Transverse colon (tissue), 4 donors: ENCODE results near the gene PPL. TPM values are rescaled to one million over a fixed set of nuclear protein-coding genes. Genes with fewer than 3 reads are reported as not detected.
A peak's percentile ranks its signal among the peaks of the same experiment; 100 is the strongest.

Experiments
- DNase-seq: peaks from one replicate; pipeline ENCODE4 v3.0.0-alpha.2; 2019
- H3K27ac ChIP-seq, 4 donors: fragments of 200-600 bp; sonication (generic); 2 replicates each; pipeline ENCODE4 v1.5.1; 2016 to 2018; ENCODE audit warnings: inconsistent platforms in 4 of 4
- H3K27me3 ChIP-seq: fragments of 200-600 bp; sonication (generic); 2 replicates; pipeline ENCODE4 v1.5.1; 2017; ENCODE audit warnings: inconsistent platforms
- H3K36me3 ChIP-seq, 4 donors: fragments of 200-600 bp; sonication (generic); 2 replicates each; pipeline ENCODE4 v1.5.1; 2017 to 2019; ENCODE audit warnings: inconsistent platforms in 4 of 4
- H3K4me1 ChIP-seq, 4 donors: fragments of 200-600 bp; sonication (generic); 2 replicates each; pipeline ENCODE4 v1.5.1; 2017 to 2020; ENCODE audit warnings: inconsistent platforms in 4 of 4
- H3K4me3 ChIP-seq, 4 donors: fragments of 200-600 bp; sonication (generic); 1 replicate in 1 of 4; 2 replicates in 3 of 4; pipeline versions ENCODE4 v1.5.1 to v1.6.1; 2017 to 2019; ENCODE audit warnings: inconsistent platforms in 4 of 4
- H3K9me3 ChIP-seq, 2 donors: fragments of 200-600 bp; sonication (generic); 2 replicates each; pipeline ENCODE4 v1.5.1; 2017 to 2019; ENCODE audit warnings: inconsistent platforms in 2 of 2
- CTCF ChIP-seq, 5 experiments: fragments of 200-600 bp in 3 of 5; fragments of 450-650 bp in 2 of 5; sonication (generic) in 3 of 5; IDR thresholded peaks; 1 replicate in 2 of 5; 2 replicates in 3 of 5; pipeline ENCODE4 v1.5.1; 2016 to 2017; ENCODE audit warnings: antibody characterized with exemption in 5 of 5, inconsistent platforms in 3 of 5, mild to moderate bottlenecking in 2 of 5, moderate library complexity in 1 of 5
- EP300 ChIP-seq: sonication (generic); formaldehyde crosslinking; IDR thresholded peaks from one replicate; pipeline ENCODE4 v1.6.1; 2017; ENCODE audit warnings: antibody characterized with exemption, low read depth
- POLR2A ChIP-seq: fragments of 450-650 bp; IDR thresholded peaks from one replicate; pipeline ENCODE4 v1.6.1; 2016; ENCODE audit warnings: antibody characterized with exemption, mild to moderate bottlenecking, moderate library complexity
- POLR2AphosphoS5 ChIP-seq, 3 donors: sonication (generic); formaldehyde crosslinking; IDR thresholded peaks; one replicate each; pipeline ENCODE4 v1.6.1; 2016; ENCODE audit warnings: antibody characterized with exemption in 3 of 3
- WGBS, 2 donors: methylation state at CpG; one replicate each; pipeline ENCODE4 v1.1.5; 2018; ENCODE audit warnings: low coverage in 1 of 2; 5-methylcytosine and 5-hydroxymethylcytosine counted together
- in situ Hi-C, 4 donors: fragments of 200-750 bp; cut with MboI; loops; one replicate each; pipeline versions ENCODE4 v1.15.0 to v1.15.1; 2017; ENCODE audit warnings: low sequenced_read_pairs in 3 of 4, low pct_ligation_motif_present in 1 of 4, low pct_unique_long_range_greater_than_20kb in 1 of 4
- intact Hi-C: fragments of 100-400 bp; cut with DNase I; formaldehyde crosslinking; loops from one replicate; pipeline ENCODE4 v1.15.1; 2023; ENCODE audit warnings: low total_unique reads
- total RNA-seq, 4 donors: library from RNA; depleted of rRNA; stranded (reverse); fragments of >200 nt; gene quantifications; one replicate each; pipeline ENCODE4 v1.1.0, GENCODE V29; 2016

PPL gene
- total RNA-seq, 4 donors from 2014 or later: 13.5 to 28.8 (median 22.8) TPM

- intact Hi-C loops: no loop called here
- no peak for TF ChIP-seq EP300
- TF ChIP-seq POLR2A: no peak
- TF ChIP-seq CTCF (IDR thresholded peaks at IDR 0.05): no peak
- TF ChIP-seq POLR2AphosphoS5 (IDR thresholded peaks at IDR 0.05): no peak
- Histone ChIP-seq H3K4me3 (no peak overlapping the region), H3K4me1 (peaks cover 0 to 20% (median 11%) of the 10 kb centered on the region in 4 donors), H3K27ac (no peak overlapping the region), H3K27me3 (no peaks in the 10 kb centered on the region), H3K36me3 (peaks cover 0 to 38% (median 17%) of the 10 kb centered on the region in 4 donors), H3K9me3 (no peaks in the 10 kb centered on the region)
- no peak for DNase-seq
- WGBS, 2 donors: 85 to 90% methylated on average over 3 to 13 of the region's 13 CpGs
- in situ Hi-C loops: no loop called here
Observed at GRCh38 chr16:4837733-4838501, 99.0 kb downstream of the PPL start.

GRCh38 chr16:4836727-4837126, 100.2 kb downstream of the PPL start:
- Histone ChIP-seq H3K9me3 (no peaks in the 10 kb centered on the region), H3K4me1 (peaks cover 4 to 32% (median 16%) of the 10 kb centered on the region in 4 donors), H3K4me3 (no peak overlapping the region), H3K27me3 (no peaks in the 10 kb centered on the region), H3K36me3 (peaks cover 0 to 34% (median 18%) of the 10 kb centered on the region in 4 donors), H3K27ac (no peak overlapping the region)
- TF ChIP-seq POLR2AphosphoS5 (IDR thresholded peaks at IDR 0.05): no peak
- TF ChIP-seq POLR2A: no peak
- TF ChIP-seq CTCF (IDR thresholded peaks at IDR 0.05): no peak
- TF ChIP-seq EP300: no peak
- intact Hi-C loops: no loop called here
- in situ Hi-C loops: no loop called here
- DNase-seq: no peak
- WGBS, 2 donors: 86 to 100% methylated on average over 1 to 2 of the region's 2 CpGs

GRCh38 chr16:4833584-4833983, 103.4 kb downstream of the PPL start:
- in situ Hi-C loops: no loop called here
- H3K27me3 ChIP-seq: no peaks in the 10 kb centered on the region
- no peak overlapping the region for H3K4me3 ChIP-seq
- intact Hi-C loops: no loop called here
- DNase-seq: no peak
- TF ChIP-seq EP300: no peak
- TF ChIP-seq POLR2AphosphoS5 (IDR thresholded peaks at IDR 0.05): no peak
- no peak for TF ChIP-seq CTCF (IDR thresholded peaks at IDR 0.05)
- no peak for TF ChIP-seq POLR2A
- H3K27ac ChIP-seq: peak overlapping the region; percentile 12 to 69 (median 63)
- peaks cover 4 to 48% (median 26%) of the 10 kb centered on the region in 4 donors for H3K4me1 ChIP-seq
- 59% methylated on average over 1 of the region's 1 CpG; no CpG with 5 or more reads in 1 of the 2 donors for WGBS, 2 donors
- peaks cover 0 to 46% (median 22%) of the 10 kb centered on the region in 4 donors for H3K36me3 ChIP-seq
- H3K9me3 ChIP-seq: no peaks in the 10 kb centered on the region

GRCh38 chr16:4832698-4833343, 104.1 kb downstream of the PPL start:
- WGBS, 2 donors: 48 to 63% methylated on average over 5 to 6 of the region's 6 CpGs
- no peak for DNase-seq
- in situ Hi-C loops: no loop called here

More at GRCh38 chr16:4832698-4833343, 104.1 kb downstream of the PPL start:
- Histone ChIP-seq H3K27ac (peak overlapping the region; percentile 49 to 69 (median 63)), H3K4me1 (peaks cover 4 to 56% (median 29%) of the 10 kb centered on the region in 4 donors), H3K36me3 (peaks cover 0 to 48% (median 22%) of the 10 kb centered on the region in 4 donors), H3K9me3 (no peaks in the 10 kb centered on the region), H3K27me3 (no peaks in the 10 kb centered on the region), H3K4me3 (no peak overlapping the region)
- TF ChIP-seq POLR2AphosphoS5 (IDR thresholded peaks at IDR 0.05) (peak in 2 of 3 donors; percentile 31 to 42), CTCF (IDR thresholded peaks at IDR 0.05) (no peak), POLR2A (no peak)
- intact Hi-C loops: no loop called here
